GM13977 (cell line): ENCODE data around the gene RND1.

Source experiments
- DNase-seq: peaks from one replicate; pipeline ENCODE4 v3.0.0; 2012; ENCODE audit warnings: low spot score
- CTCF ChIP-seq: IDR thresholded peaks from 2 replicates; pipeline ENCODE4 v1.5.1; 2012; ENCODE audit warnings: mild to moderate bottlenecking, control low read depth; ENCODE audit not compliant: insufficient read depth; ENCODE audit errors: extremely low read depth, missing control alignments
- in situ Hi-C: fragments of 300-500 bp; cut with MboI; formaldehyde crosslinking; loops from one replicate; pipeline ENCODE4 v1.12.0; 2022; ENCODE audit warnings: low sequenced_read_pairs, low pct_unique_long_range_greater_than_20kb, mixed read lengths, inconsistent platforms; ENCODE audit not compliant: unreplicated experiment

The RND1 gene

DNA sequence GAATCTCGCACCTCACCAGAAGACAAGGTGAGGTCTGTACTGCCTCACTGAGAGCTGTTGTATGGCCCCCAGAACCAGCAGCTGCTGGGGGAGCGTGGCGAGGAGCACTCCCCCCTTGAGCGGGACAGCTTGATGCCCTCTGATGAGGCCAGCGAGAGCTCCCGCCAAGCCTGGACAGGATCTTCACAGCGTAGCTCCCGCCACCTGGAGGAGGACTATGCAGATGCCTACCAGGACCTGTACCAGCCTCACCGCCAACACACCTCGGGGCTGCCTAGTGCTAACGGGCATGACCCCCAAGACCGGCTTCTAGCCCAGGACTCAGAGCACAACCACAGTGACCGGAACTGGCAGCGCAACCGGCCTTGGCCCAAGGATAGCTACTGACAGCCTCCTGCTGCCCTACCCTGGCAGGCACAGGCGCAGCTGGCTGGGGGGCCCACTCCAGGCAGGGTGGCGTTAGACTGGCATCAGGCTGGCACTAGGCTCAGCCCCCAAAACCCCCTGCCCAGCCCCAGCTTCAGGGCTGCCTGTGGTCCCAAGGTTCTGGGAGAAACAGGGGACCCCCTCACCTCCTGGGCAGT lies 38.1 kb downstream of the RND1 start:
- DNase-seq = no peak
- no peak for TF ChIP-seq CTCF
- in situ Hi-C loops = no loop called here

DNA sequence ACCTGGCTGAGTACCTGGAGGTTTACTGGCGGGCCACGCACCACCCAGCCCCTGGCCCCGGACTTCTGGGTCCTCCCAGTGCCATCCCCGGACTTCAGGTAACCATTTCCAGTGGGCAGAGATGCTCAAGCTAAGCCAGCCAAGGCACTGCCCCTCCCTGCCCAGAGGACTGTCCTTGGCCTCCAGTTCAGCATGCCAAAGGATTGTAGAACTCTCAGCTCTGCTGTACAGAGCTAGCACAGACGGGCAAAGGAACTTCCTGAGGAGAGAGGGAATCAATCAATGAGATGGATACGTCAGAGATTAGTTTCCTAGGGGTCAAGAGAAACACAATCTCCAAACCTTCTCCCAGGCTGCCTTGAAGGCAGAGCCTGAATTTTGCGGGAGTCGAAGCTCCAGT lies 38.6 kb downstream of the RND1 start:
- TF ChIP-seq CTCF = no peak
- in situ Hi-C loops = no loop called here

GRCh38 chr12:48826209-48826855 lies 39.3 kb downstream of the RND1 start:
- TF ChIP-seq CTCF = no peak
- in situ Hi-C loops = no loop called here
- DNase-seq = no peak

More for the DNA sequence above, 38.6 kb downstream of the RND1 start:
- DNase-seq = no peak

- in situ Hi-C loops = no loop called here
- TF ChIP-seq CTCF = no peak
- DNase-seq = no peak
These were observed 40.8 kb downstream of the RND1 start for GRCh38 chr12:48824905-48825304.

DNA sequence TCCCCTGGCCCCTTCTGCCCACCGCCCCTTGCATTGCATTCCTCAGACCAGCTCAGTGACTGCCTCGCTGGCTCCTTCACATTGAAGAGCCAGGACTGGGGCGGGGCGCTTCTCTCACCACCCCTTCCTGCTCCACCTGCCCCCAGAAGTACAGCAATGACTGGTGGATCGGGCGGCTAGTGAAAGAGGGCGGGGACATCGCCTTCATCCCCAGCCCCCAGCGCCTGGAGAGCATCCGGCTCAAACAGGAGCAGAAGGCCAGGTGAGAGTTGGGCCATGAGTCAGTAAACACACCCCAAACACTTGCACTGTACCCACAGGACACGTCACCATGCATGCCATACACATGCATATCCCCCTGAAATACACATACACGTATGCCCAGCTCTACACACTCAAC lies 41.6 kb downstream of the RND1 start:
- in situ Hi-C loops = no loop called here
- no peak for DNase-seq
- TF ChIP-seq CTCF = no peak

GRCh38 chr12:48823281-48823680 lies 42.4 kb downstream of the RND1 start:
- no peak for TF ChIP-seq CTCF
- no peak for DNase-seq
- in situ Hi-C loops = no loop called here
